ENCODE data around the gene KLHL24.
A peak's percentile ranks its signal among the peaks of the same experiment; 100 is the strongest.
"Not testable (repeated sequence)": the region's sequence is repeated elsewhere in the genome, so short reads cannot be mapped to it uniquely, and the experiment has no call there.

KLHL24 gene

DNA sequence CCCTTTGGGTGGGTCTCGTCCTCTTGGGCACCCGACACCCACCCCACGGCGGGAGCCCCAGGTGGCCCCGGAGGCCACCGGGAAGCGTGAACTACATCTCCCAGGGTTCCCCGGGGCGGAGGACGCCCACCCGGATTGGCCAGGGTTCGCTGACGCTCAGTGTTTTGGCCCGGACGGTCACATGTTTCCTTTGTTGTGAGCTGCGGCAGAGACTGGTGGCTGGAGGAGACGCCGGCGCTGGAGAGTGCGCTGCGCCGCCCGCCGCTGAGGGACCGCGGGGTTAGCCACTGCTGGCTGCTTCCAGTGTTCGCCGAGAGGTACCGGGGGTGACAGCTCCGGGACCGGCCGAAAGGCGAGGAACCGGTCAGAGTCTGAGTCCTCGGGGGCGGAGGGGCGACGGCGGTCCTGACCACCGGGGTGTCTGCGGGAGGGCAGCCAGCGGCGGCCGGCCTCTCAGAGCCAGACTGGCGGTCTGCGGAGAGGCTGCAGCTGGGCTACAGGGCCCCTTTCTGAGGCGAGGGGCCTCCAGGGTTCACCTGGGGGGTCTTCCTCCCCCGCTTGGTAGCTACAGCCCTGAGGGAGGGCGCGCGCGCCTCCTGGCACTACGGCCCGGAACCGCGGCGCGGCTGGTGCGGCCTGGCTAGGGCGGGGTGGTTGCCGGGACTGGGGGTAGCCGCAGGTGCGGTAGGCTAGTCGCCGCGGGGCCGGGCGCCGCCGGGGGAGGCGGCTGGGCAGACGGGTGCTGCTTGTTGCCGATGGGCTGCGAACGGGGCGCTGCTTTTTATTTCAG lies at the start of gene KLHL24:
TSS of gene KLHL24 (plus strand) at position 193 of the 790 bp plus-strand sequence. CDS start 14,734 bp downstream, outside the sequence.
- DNase-seq (ENCODE audit: low spot score in 2 of 2), result peak; percentile 91 to 95
- Histone ChIP-seq H3K9me3 (no peaks in the 10 kb centered on the region), H3K36me3 (replicated peaks) (no peaks in the 10 kb centered on the region), H3K4me1 (peaks cover 9% of the 10 kb centered on the region), H3K4me3 (peak within 1 kb of the TSS; percentile 85), H3K27me3 (ENCODE audit: low read depth) (no peaks in the 10 kb centered on the region)
- in situ Hi-C loops (cut with MboI; ENCODE audit: low sequenced_read_pairs), result no loop called here

GRCh38 chr3:183586477-183586876 lies 48.9 kb upstream of the KLHL24 start:
- Histone ChIP-seq H3K4me1 (peaks cover under 1% of the 10 kb centered on the region; the same call in 1 of the 2 replicates), H3K9me3 (no peaks in the 10 kb centered on the region), H3K36me3 (replicated peaks) (no peaks in the 10 kb centered on the region), H3K27me3 (ENCODE audit: low read depth) (no peaks in the 10 kb centered on the region; the same call in 1 of the 2 replicates), H3K4me3 (no peak overlapping the region)
- DNase-seq (ENCODE audit: low spot score in 2 of 2), result no peak
- in situ Hi-C loops (cut with MboI; ENCODE audit: low sequenced_read_pairs), result no loop called here

- no peak for DNase-seq (ENCODE audit: low spot score in 2 of 2)
- Histone ChIP-seq H3K4me3 (no peak overlapping the region), H3K4me1 (peaks cover 8% of the 10 kb centered on the region), H3K36me3 (replicated peaks) (no peaks in the 10 kb centered on the region), H3K27me3 (ENCODE audit: low read depth) (no peaks in the 10 kb centered on the region; the same call in 1 of the 2 replicates), H3K9me3 (no peaks in the 10 kb centered on the region)
- in situ Hi-C loops (cut with MboI; ENCODE audit: low sequenced_read_pairs), result no loop called here
Observed at GRCh38 chr3:183587336-183587735, 48.1 kb upstream of the KLHL24 start.

DNA sequence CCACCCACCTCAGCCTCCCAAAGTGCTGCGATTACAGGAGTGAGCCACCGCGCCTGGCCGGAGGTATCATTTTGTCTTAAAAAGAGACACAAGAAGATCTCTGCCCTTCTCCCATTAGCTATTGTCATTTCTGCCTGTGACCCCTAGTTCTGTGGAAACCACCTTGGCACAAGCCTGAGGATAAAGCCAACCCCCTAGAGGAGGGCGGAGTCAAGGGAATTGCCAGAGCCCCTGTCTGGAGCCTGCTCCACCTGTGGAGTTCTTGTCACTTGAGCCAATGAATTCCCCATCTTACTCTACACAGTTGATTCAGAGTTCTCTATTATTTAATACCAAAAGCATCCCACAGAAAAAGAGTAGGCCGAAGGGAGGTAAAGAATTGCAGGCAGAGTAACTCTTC lies 45.0 kb upstream of the KLHL24 start:
- Histone ChIP-seq H3K4me1 (peaks cover 8% of the 10 kb centered on the region), H3K36me3 (replicated peaks) (no peaks in the 10 kb centered on the region), H3K4me3 (no peak overlapping the region), H3K27me3 (ENCODE audit: low read depth) (no peaks in the 10 kb centered on the region), H3K9me3 (no peaks in the 10 kb centered on the region)
- no peak for DNase-seq (ENCODE audit: low spot score in 2 of 2)
- in situ Hi-C loops (cut with MboI; ENCODE audit: low sequenced_read_pairs), result no loop called here

DNA sequence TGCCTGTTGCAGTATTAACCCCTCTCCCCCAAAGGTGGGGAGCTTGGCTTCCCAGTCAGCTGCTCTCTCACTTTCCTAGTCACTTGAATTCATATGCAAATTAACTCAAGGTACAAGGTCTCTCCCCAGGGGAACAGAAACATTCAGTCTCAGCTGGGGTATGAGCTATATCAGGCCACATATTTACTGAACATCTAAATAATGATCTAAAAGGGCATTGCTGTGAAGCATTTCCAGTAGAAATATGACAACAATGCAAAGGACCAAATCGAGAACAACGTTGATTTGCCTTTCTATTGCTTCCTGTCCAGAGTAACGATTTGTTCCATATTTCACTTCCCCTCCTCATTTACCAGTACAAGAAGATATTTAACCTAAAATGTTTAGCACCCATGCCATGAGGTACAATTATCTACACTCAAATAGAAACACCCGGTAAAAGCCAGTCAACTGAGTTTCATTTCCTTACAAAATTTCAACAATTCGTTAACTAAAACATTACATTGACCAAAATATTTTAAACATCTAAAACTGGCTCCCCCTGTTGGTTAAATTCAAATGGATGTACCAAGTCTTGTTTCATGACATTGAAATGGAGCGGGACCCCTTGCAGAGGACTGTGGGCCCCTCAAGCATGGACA lies 43.4 kb upstream of the KLHL24 start:
- Histone ChIP-seq H3K36me3 (replicated peaks) (no peaks in the 10 kb centered on the region), H3K27me3 (ENCODE audit: low read depth) (no peaks in the 10 kb centered on the region), H3K9me3 (no peaks in the 10 kb centered on the region), H3K4me1 (peaks cover 8% of the 10 kb centered on the region), H3K4me3 (no peak overlapping the region)
- DNase-seq (ENCODE audit: low spot score in 2 of 2), result peak; percentile 20 to 43
- in situ Hi-C loops (cut with MboI; ENCODE audit: low sequenced_read_pairs), result no loop called here

DNA sequence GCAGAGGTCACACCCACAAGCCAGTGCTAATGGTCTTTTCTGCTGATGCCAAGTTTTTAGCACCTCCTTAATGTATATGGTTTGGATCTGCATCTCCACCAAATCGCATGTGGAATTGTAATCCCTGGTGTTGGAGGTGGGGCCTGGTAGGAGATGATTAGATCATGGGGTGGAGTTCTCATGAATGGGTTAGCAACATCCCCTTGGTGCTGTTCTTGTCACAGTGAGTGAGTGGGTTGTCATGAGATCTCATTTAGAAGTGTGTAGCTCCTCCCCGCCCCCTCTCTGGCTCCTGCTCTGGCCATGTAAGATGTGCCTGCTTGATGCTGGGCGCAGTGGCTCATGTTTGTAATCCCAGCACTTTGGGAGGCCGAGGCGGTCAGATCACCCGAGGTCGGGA lies 42.6 kb upstream of the KLHL24 start:
- H3K4me3 ChIP-seq, result no peak overlapping the region
- in situ Hi-C loops (cut with MboI; ENCODE audit: low sequenced_read_pairs), result no loop called here
- H3K9me3 ChIP-seq, result no peaks in the 10 kb centered on the region; the same call in 1 of the 2 replicates
- no peaks in the 10 kb centered on the region for H3K36me3 ChIP-seq (replicated peaks)
- DNase-seq (ENCODE audit: low spot score in 2 of 2), result no peak
- H3K4me1 ChIP-seq, result peaks cover 8% of the 10 kb centered on the region
- no peaks in the 10 kb centered on the region for H3K27me3 ChIP-seq (ENCODE audit: low read depth)

GRCh38 chr3:183594636-183595035 lies 40.8 kb upstream of the KLHL24 start:
- Histone ChIP-seq H3K4me1 (peaks cover 8% of the 10 kb centered on the region), H3K4me3 (no peak overlapping the region), H3K27me3 (ENCODE audit: low read depth) (no peaks in the 10 kb centered on the region), H3K36me3 (replicated peaks) (no peaks in the 10 kb centered on the region), H3K9me3 (no peaks in the 10 kb centered on the region; the same call in 1 of the 2 replicates)
- no peak for DNase-seq (ENCODE audit: low spot score in 2 of 2)
- in situ Hi-C loops (cut with MboI; ENCODE audit: low sequenced_read_pairs), result no loop called here

- in situ Hi-C loops (cut with MboI; ENCODE audit: low sequenced_read_pairs), result no loop called here
- no peaks in the 10 kb centered on the region for H3K4me1 ChIP-seq
- no peaks in the 10 kb centered on the region; the same call in 1 of the 2 replicates for H3K9me3 ChIP-seq
Observed at GRCh38 chr3:183597959-183598358, 37.5 kb upstream of the KLHL24 start.

DNA sequence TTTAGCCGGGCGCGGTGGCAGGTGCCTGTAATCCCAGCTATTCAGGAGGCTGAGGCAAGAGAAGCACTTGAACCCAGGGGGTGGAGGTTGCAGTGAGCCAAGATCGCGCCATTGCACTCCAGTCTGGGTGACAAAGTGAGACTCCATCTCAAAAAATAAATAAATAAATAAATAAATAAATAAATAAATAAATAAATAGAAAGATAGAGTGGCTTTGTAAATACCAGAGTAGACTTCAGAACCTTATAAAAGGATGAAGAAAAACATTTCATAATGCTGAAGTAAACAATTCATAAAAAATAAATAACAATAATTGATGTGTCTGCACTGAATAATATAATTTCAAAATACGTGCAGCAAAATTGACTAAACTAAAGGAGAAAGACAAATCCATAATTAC lies 24.1 kb upstream of the KLHL24 start:
- H3K27me3 ChIP-seq (ENCODE audit: low read depth); H3K4me1 ChIP-seq; DNase-seq (ENCODE audit: low spot score in 2 of 2); H3K36me3 ChIP-seq (replicated peaks); in situ Hi-C loops (cut with MboI; ENCODE audit: low sequenced_read_pairs); H3K4me3 ChIP-seq; H3K9me3 ChIP-seq: not testable (repeated sequence)

More at GRCh38 chr3:183597959-183598358, 37.5 kb upstream of the KLHL24 start:
- no peaks in the 10 kb centered on the region for H3K27me3 ChIP-seq (ENCODE audit: low read depth)
- no peaks in the 10 kb centered on the region for H3K36me3 ChIP-seq (replicated peaks)
- no peak for DNase-seq (ENCODE audit: low spot score in 2 of 2)
- H3K4me3 ChIP-seq, result no peak overlapping the region

- Histone ChIP-seq H3K4me1 (no peaks in the 10 kb centered on the region), H3K36me3 (replicated peaks) (no peaks in the 10 kb centered on the region), H3K9me3 (no peaks in the 10 kb centered on the region), H3K4me3 (no peak overlapping the region), H3K27me3 (ENCODE audit: low read depth) (no peaks in the 10 kb centered on the region)
- no peak for DNase-seq (ENCODE audit: low spot score in 2 of 2)
- in situ Hi-C loops (cut with MboI; ENCODE audit: low sequenced_read_pairs), result no loop called here
Observed at GRCh38 chr3:183613366-183614285, 21.8 kb upstream of the KLHL24 start.

DNA sequence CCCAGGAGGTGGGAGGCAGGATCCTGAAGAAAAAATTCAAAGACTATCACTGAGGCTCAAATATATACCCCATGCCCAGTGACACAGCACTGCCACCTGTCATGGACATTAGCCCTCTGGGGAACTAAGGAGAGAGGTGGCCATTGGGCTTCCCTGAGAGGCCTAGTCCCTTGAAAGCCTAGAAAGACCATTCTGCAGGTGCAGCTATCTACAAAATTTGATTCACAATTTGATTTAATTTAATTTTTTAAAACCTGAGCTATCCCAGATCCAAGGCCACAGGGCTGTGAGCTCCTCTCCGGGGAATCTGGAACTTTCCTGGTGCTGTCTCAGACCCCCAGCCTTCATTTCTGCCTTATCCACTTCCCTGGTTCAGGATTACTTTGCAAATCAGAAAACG lies 16.9 kb upstream of the KLHL24 start:
- peaks cover 7% of the 10 kb centered on the region; the same call in 1 of the 2 replicates for H3K4me1 ChIP-seq
- no peaks in the 10 kb centered on the region for H3K9me3 ChIP-seq
- in situ Hi-C loops (cut with MboI; ENCODE audit: low sequenced_read_pairs), result no loop called here
- no peak overlapping the region for H3K4me3 ChIP-seq
- DNase-seq (ENCODE audit: low spot score in 2 of 2), result no peak
- H3K27me3 ChIP-seq (ENCODE audit: low read depth), result no peaks in the 10 kb centered on the region
- no peaks in the 10 kb centered on the region for H3K36me3 ChIP-seq (replicated peaks)

DNA sequence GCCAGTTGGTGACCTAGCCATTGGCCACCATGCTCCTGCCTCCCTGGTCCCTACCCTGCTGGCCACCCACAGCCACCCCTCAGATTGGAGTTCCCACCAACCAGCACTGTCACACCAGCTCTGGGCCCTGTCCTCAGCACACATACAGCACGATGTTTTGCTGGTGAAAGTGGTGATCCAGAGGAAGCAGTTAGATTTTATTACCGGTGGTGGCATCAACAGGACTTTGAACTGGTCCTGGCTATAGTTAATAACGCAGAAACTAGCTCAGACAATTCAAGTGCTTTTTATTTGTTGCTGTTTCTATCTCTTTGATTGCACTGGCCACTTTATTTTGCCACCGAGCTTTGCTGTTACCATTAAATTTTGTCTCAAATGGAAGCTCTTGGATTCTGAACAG lies 16.4 kb upstream of the KLHL24 start:
- Histone ChIP-seq H3K4me1 (peaks cover 7% of the 10 kb centered on the region; the same call in 1 of the 2 replicates), H3K36me3 (replicated peaks) (no peaks in the 10 kb centered on the region), H3K27me3 (ENCODE audit: low read depth) (no peaks in the 10 kb centered on the region), H3K4me3 (no peak overlapping the region), H3K9me3 (no peaks in the 10 kb centered on the region)
- in situ Hi-C loops (cut with MboI; ENCODE audit: low sequenced_read_pairs), result no loop called here
- no peak for DNase-seq (ENCODE audit: low spot score in 2 of 2)

DNA sequence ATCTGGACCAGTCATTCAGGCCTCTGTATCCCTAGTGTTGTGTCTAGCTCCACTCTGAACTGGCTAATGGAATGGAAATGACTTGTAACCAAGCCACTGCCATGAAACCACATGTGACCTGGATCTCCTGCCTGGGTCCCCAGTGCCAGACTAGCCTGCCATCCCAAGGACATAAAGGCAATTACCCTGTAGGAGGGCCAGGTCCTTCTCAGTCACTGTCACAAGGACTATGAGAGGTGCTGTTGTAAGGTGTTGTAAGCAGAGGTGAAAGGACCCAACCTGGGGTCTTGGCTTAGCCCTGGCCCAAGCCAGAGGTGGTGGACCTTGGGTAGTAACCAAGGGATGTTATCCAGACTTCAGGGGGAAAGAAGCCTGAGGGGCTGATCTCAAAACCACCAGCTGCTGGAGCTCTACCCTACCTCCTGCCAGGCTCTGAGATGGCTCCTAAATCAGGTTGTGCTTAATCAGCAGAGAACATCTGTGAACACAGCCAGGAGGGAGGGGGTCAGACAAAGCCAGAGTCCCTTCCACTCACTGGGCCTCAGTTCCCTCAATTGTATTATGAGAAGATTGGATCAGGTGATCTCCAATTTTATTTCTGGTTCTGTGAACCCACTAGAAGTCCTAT lies 15.7 kb upstream of the KLHL24 start:
- Histone ChIP-seq H3K4me3 (no peak overlapping the region), H3K9me3 (no peaks in the 10 kb centered on the region), H3K27me3 (ENCODE audit: low read depth) (no peaks in the 10 kb centered on the region), H3K4me1 (peaks cover 7% of the 10 kb centered on the region; the same call in 1 of the 2 replicates), H3K36me3 (replicated peaks) (no peaks in the 10 kb centered on the region)
- in situ Hi-C loops (cut with MboI; ENCODE audit: low sequenced_read_pairs), result no loop called here
- no peak for DNase-seq (ENCODE audit: low spot score in 2 of 2)

All from HAP-1 (cell line).